H1 (cell line): ENCODE measurements around the gene TNPO3. TPM values are rescaled to one million over a fixed set of nuclear protein-coding genes. Genes with fewer than 3 reads are reported as not detected.
A peak's percentile ranks its signal among the peaks of the same experiment; 100 is the strongest.

Experiments used
- CTCF ChIA-PET: fragments of 300-600 bp; sonication (Branson Sonifier 250); formaldehyde crosslinking; loops from one replicate; lab custom pipeline; 2021; ENCODE audit not compliant: partially characterized antibody; lab: Charles Lee
- POLR2A ChIA-PET: fragments of 300-600 bp; sonication (Branson Sonifier 250); formaldehyde crosslinking; loops from one replicate; lab custom pipeline; 2021; ENCODE audit warnings: inconsistent platforms; ENCODE audit not compliant: partially characterized antibody; lab: Charles Lee
- DNase-seq, 2 experiments: peaks; one replicate each; pipeline versions ENCODE4 v3.0.0 to v3.0.0-alpha.2; 2010 to 2022; ENCODE audit warnings: low spot score in 2 of 2, low read depth in 1 of 2, mixed read lengths in 1 of 2
- FAIRE-seq: peaks from 2 replicates; lab custom pipeline; 2011; peaks lifted over from hg19 to GRCh38; lab: Jason Lieb, UNC
- H2AFZ ChIP-seq: 2 replicates; pipeline ENCODE4 v1.8.1; 2012; ENCODE audit warnings: low read length, inconsistent platforms
- H2AK5ac ChIP-seq: 2 replicates; pipeline ENCODE4 v1.6.1; 2013; ENCODE audit warnings: low read depth, low read length
- H2BK120ac ChIP-seq: replicated peaks from 2 replicates; pipeline ENCODE3; 2013; ENCODE audit warnings: low read depth, low read length, inconsistent platforms
- H2BK12ac ChIP-seq: 2 replicates; pipeline ENCODE4 v1.6.1; 2013; ENCODE audit warnings: low read depth, low read length
- H2BK15ac ChIP-seq: 2 replicates; pipeline ENCODE4 v1.6.1; 2013; ENCODE audit warnings: low read length
- H2BK20ac ChIP-seq: 2 replicates; pipeline ENCODE4 v1.6.1; 2013; ENCODE audit warnings: low read length
- H2BK5ac ChIP-seq: 2 replicates; pipeline ENCODE4 v1.6.1; 2013; ENCODE audit warnings: low read depth, low read length
- H3K14ac ChIP-seq: 2 replicates; pipeline ENCODE4 v1.6.1; 2013; ENCODE audit warnings: inconsistent platforms; ENCODE audit not compliant: insufficient read length
- H3K18ac ChIP-seq: 2 replicates; pipeline ENCODE4 v1.6.1; 2013; ENCODE audit warnings: low read length; ENCODE audit errors: extremely low read depth
- H3K23ac ChIP-seq: 2 replicates; pipeline ENCODE4 v1.6.1; 2013; ENCODE audit warnings: inconsistent platforms; ENCODE audit not compliant: insufficient read length
- H3K23me2 ChIP-seq: 2 replicates; pipeline ENCODE4 v1.6.1; 2013; ENCODE audit warnings: low read depth, low read length
- H3K27ac ChIP-seq: 2 replicates; pipeline ENCODE4 v1.6.1; 2011; ENCODE audit warnings: low read depth, low read length, inconsistent platforms
- H3K27me3 ChIP-seq, 4 experiments: replicated peaks in 1 of 4; 1 replicate in 1 of 4; 2 replicates in 3 of 4; pipeline versions ENCODE4 v1.6.1 to v1.8.1; 2011 to 2013; ENCODE audit warnings: low read length in 3 of 4, mild to moderate bottlenecking in 3 of 4, inconsistent platforms in 2 of 4, mixed read lengths in 2 of 4, moderate library complexity in 1 of 4; ENCODE audit not compliant: control insufficient read depth in 3 of 4, insufficient read depth in 3 of 4; ENCODE audit errors: extremely low read depth in 1 of 4
- H3K36me3 ChIP-seq, 4 experiments: 2 replicates each; pipeline versions ENCODE4 v1.6.1 to v1.8.1; 2011 to 2013; ENCODE audit warnings: mild to moderate bottlenecking in 4 of 4, low read length in 3 of 4, moderate library complexity in 2 of 4, control low read depth in 1 of 4, inconsistent platforms in 1 of 4; ENCODE audit not compliant: insufficient read depth in 4 of 4, control insufficient read depth in 2 of 4
- H3K4ac ChIP-seq: replicated peaks from 2 replicates; pipeline ENCODE3; 2013; ENCODE audit warnings: low read length, low read depth, mixed read lengths, inconsistent platforms; ENCODE audit not compliant: insufficient read length
- H3K4me1 ChIP-seq, 4 experiments: replicated peaks in 1 of 4; 1 replicate in 1 of 4; 2 replicates in 3 of 4; pipeline versions ENCODE4 v1.6.1 to v1.8.1; 2011 to 2013; ENCODE audit warnings: low read length in 3 of 4, inconsistent platforms in 2 of 4, mixed read lengths in 1 of 4; ENCODE audit not compliant: insufficient read depth in 4 of 4, control insufficient read depth in 3 of 4
- H3K4me2 ChIP-seq, 2 experiments: 2 replicates each; pipeline versions ENCODE4 v1.6.1 to v1.8.1; 2011 to 2013; ENCODE audit warnings: low read depth in 2 of 2, low read length in 2 of 2, control low read depth in 1 of 2, inconsistent platforms in 1 of 2, mild to moderate bottlenecking in 1 of 2; ENCODE audit not compliant: insufficient read depth in 1 of 2
- H3K4me3 ChIP-seq, 4 experiments: fragments of 200-600, 300-600 bp in 1 of 4; sonication (generic), shearing (Covaris generic), sonication (Bioruptor Twin) in 1 of 4; 2 replicates each; pipeline versions ENCODE4 v1.5.1 to v1.8.1; 2011 to 2016; ENCODE audit warnings: low read length in 4 of 4, low read depth in 3 of 4, control low read depth in 2 of 4, inconsistent platforms in 2 of 4, mild to moderate bottlenecking in 2 of 4, mixed read lengths in 1 of 4, moderate library complexity in 1 of 4; ENCODE audit not compliant: insufficient read depth in 2 of 4; ENCODE audit errors: extremely low read depth in 1 of 4
- H3K56ac ChIP-seq: replicated peaks from 2 replicates; pipeline ENCODE3; 2013; ENCODE audit warnings: low read depth, mild to moderate bottlenecking, mixed read lengths, low read length, inconsistent platforms; ENCODE audit not compliant: insufficient read length
- H3K79me1 ChIP-seq: 2 replicates; pipeline ENCODE4 v1.6.1; 2013; ENCODE audit warnings: low read depth, low read length, control low read depth
- H3K79me2 ChIP-seq, 2 experiments: 2 replicates each; pipeline versions ENCODE4 v1.6.1 to v1.8.1; 2012 to 2013; ENCODE audit warnings: low read length in 2 of 2, mild to moderate bottlenecking in 2 of 2, inconsistent platforms in 1 of 2; ENCODE audit not compliant: insufficient read depth in 2 of 2, control insufficient read depth in 1 of 2
- H3K9ac ChIP-seq, 4 experiments: replicated peaks in 1 of 4; 1 replicate in 1 of 4; 2 replicates in 3 of 4; pipeline versions ENCODE4 v1.6.1 to v1.8.1; 2011 to 2013; ENCODE audit warnings: low read depth in 3 of 4, low read length in 3 of 4, control low read depth in 2 of 4, mild to moderate bottlenecking in 2 of 4, moderate library complexity in 2 of 4, inconsistent platforms in 1 of 4; ENCODE audit errors: extremely low read depth in 1 of 4
- H3K9me3 ChIP-seq, 2 experiments: 2 replicates each; pipeline versions ENCODE4 v1.6.1 to v1.8.1; 2012 to 2013; ENCODE audit warnings: mild to moderate bottlenecking in 2 of 2, moderate library complexity in 2 of 2, control low read depth in 1 of 2, inconsistent platforms in 1 of 2, low read depth in 1 of 2, low read length in 1 of 2, mixed read lengths in 1 of 2; ENCODE audit not compliant: insufficient read depth in 2 of 2
- H4K20me1 ChIP-seq, 2 experiments: replicated peaks in 1 of 2; 2 replicates each; pipeline versions ENCODE3 to v1.8.1; 2011 to 2013; ENCODE audit warnings: inconsistent platforms in 2 of 2, low read length in 2 of 2, mild to moderate bottlenecking in 1 of 2; ENCODE audit not compliant: insufficient read depth in 2 of 2, control insufficient read depth in 1 of 2
- H4K5ac ChIP-seq: 2 replicates; pipeline ENCODE4 v1.6.1; 2013; ENCODE audit warnings: low read length, low read depth, mixed read lengths, inconsistent platforms; ENCODE audit not compliant: insufficient read length
- H4K8ac ChIP-seq: 2 replicates; pipeline ENCODE4 v1.8.0; 2013; ENCODE audit warnings: mild to moderate bottlenecking, moderate library complexity, low read length, inconsistent platforms; ENCODE audit not compliant: insufficient read depth; ENCODE audit errors: extremely low read depth
- H4K91ac ChIP-seq: replicated peaks from 2 replicates; pipeline ENCODE3; 2013; ENCODE audit warnings: low read length, mixed read lengths, inconsistent platforms; ENCODE audit not compliant: insufficient read length
- CEBPB ChIP-seq: IDR thresholded peaks from 2 replicates; pipeline ENCODE4 v1.6.1; 2012; ENCODE audit warnings: low read depth, low read length
- E2F6 ChIP-seq: IDR thresholded peaks from 2 replicates; pipeline ENCODE4 v1.6.1; 2012; ENCODE audit warnings: inconsistent platforms
- MAFK ChIP-seq: IDR thresholded peaks from 2 replicates; pipeline ENCODE4 v1.6.1; 2012; ENCODE audit warnings: low read depth, mild to moderate bottlenecking, improper control_type of control experiment, low read length
- SP1 ChIP-seq: IDR thresholded peaks from 2 replicates; pipeline ENCODE4 v1.6.1; 2011; ENCODE audit warnings: low read depth, low read length
- SUZ12 ChIP-seq: fragments of 200-600 bp; sonication (generic); IDR thresholded peaks from 2 replicates; pipeline ENCODE4 v1.6.1; 2012; ENCODE audit warnings: mild to moderate bottlenecking, inconsistent platforms, low read length, moderate library complexity, mixed read lengths
- WGBS, 2 experiments: shearing (Covaris generic) in 1 of 2; methylation state at CpG; one replicate each; pipeline versions ENCODE4 v1.1.6 to v1.1.7; 2013 to 2015; ENCODE audit warnings: low lambda C conversion rate in 2 of 2, mixed read lengths in 2 of 2, inconsistent platforms in 1 of 2, low coverage in 1 of 2, missing lambda C conversion rate in 1 of 2; ENCODE audit not compliant: insufficient replicate concordance in 2 of 2, insufficient coverage in 1 of 2, insufficient read length in 1 of 2; ENCODE audit errors: extremely low coverage in 1 of 2, missing lambda C conversion rate in 1 of 2; 5-methylcytosine and 5-hydroxymethylcytosine counted together
- polyA plus RNA-seq, 7 experiments: library from polyadenylated mRNA; depleted of rRNA in 3 of 7; stranded (reverse) in 5 of 7; unstranded in 2 of 7; fragments of >200 nt in 5 of 7; fragments of 200-250 nt in 2 of 7; gene quantifications; 1 replicate in 5 of 7; 2 replicates in 1 of 7; 4 replicates in 1 of 7; pipeline versions ENCODE4 v1.2.1 to v1.2.3, GENCODE V29; 2011 to 2013; ENCODE audit warnings: missing spikeins in 2 of 7, mixed read lengths in 2 of 7
- total RNA-seq: library from RNA; stranded (reverse); fragmentation: NEBNext Ultra II Directional; extraction: Animal tissue kit (Norgen Biotek cat#: 25700); gene quantifications from 2 replicates; pipeline ENCODE4 v1.2.1, GENCODE V29; 2021

The TNPO3 gene
- total and polyA plus RNA-seq, 2 of the 8 experiments (the other 6 are each of a cell fraction or from before 2014, with no cell fraction given): 67.6 to 99.2 TPM

GRCh38 chr7:128915271-128915819 is 139.6 kb downstream of the TNPO3 start:
- H2BK20ac ChIP-seq: no peak overlapping the region
- H3K4me3 ChIP-seq: peak overlapping the region; percentile 44 to 64 (median 50)
- H2AK5ac ChIP-seq: no peak overlapping the region
- POLR2A ChIA-PET: interaction anchor here (0.8 kb wide), 1 partner anchor 18 kb away, joined by 3 read pairs; no protein-coding TSS in a partner anchor
- H3K9me3 ChIP-seq: no peaks in the 10 kb centered on the region
- peaks cover 0 to 33% (median 15%) of the 10 kb centered on the region in 4 experiments; a peak in 6 of 7 replicates for H3K4me1 ChIP-seq
- peaks cover 8% of the 10 kb centered on the region; the same call in 1 of the 2 replicates for H3K23me2 ChIP-seq
- H3K18ac ChIP-seq: peak overlapping the region; percentile 32
- H2BK120ac ChIP-seq: no peak overlapping the region
- H2BK5ac ChIP-seq: no peak overlapping the region
- H3K4ac ChIP-seq: no peak overlapping the region
- H3K14ac ChIP-seq: no peak overlapping the region
- no peak overlapping the region for H3K23ac ChIP-seq
- H3K79me2 ChIP-seq: no peaks in the 10 kb centered on the region
- peak overlapping the region; percentile 42; the same call in 1 of the 2 replicates for H4K8ac ChIP-seq
- peaks cover 27 to 60% (median 47%) of the 10 kb centered on the region in 4 experiments for H3K27me3 ChIP-seq
- peak overlapping the region; percentile 31; the same call in 1 of the 2 replicates for H2AFZ ChIP-seq
- no peak overlapping the region for H4K5ac ChIP-seq
- H3K56ac ChIP-seq: no peak overlapping the region
- no peak overlapping the region for H3K27ac ChIP-seq
- peak overlapping the region in 1 of 4 experiments; percentile 37; a peak in 3 of 7 replicates for H3K9ac ChIP-seq
- TF ChIP-seq CEBPB: peak; percentile 93
- TF ChIP-seq MAFK: no peak
- no peak for TF ChIP-seq SP1
- TF ChIP-seq E2F6: peak; percentile 53; the same call in 1 of the 2 replicates
- TF ChIP-seq SUZ12: peak; percentile 44
- TF ChIP-seq, all 59 proteins: peak for 3
- H4K20me1 ChIP-seq: peaks cover 0 to 1% of the 10 kb centered on the region in 2 experiments
- H3K36me3 ChIP-seq: no peaks in the 10 kb centered on the region
- no peak overlapping the region for H4K91ac ChIP-seq
- peak in 1 of 2 experiments; percentile 55 for DNase-seq
- 3% methylated on average over 20 of the region's 34 CpGs; no CpG with 5 or more reads in 1 of the 2 experiments for WGBS, 2 experiments
- H2BK15ac ChIP-seq: no peak overlapping the region
- CTCF ChIA-PET: interaction anchor here (0.8 to 1.7 kb wide), 4 partner anchors 25 to 255 kb away, joined by 3 to 6 read pairs (median 4); no protein-coding TSS in a partner anchor
- peak overlapping the region; percentile 86 to 92 for H3K4me2 ChIP-seq
- 0 out of 2 replicates have a peak overlapping the region, but pooled peaks have one; percentile 27 for H2BK12ac ChIP-seq
- no peaks in the 10 kb centered on the region for H3K79me1 ChIP-seq
- no peak for FAIRE-seq
